ENCODE measurements around the gene PSMF1. TPM values are rescaled to one million over a fixed set of nuclear protein-coding genes. Genes with fewer than 3 reads are reported as not detected.
"Not testable (repeated sequence)": the region's sequence is repeated elsewhere in the genome, so short reads cannot be mapped to it uniquely, and the experiment has no call there.

PSMF1 gene
- total RNA-seq, 1 donor, result 71.9 TPM

DNA sequence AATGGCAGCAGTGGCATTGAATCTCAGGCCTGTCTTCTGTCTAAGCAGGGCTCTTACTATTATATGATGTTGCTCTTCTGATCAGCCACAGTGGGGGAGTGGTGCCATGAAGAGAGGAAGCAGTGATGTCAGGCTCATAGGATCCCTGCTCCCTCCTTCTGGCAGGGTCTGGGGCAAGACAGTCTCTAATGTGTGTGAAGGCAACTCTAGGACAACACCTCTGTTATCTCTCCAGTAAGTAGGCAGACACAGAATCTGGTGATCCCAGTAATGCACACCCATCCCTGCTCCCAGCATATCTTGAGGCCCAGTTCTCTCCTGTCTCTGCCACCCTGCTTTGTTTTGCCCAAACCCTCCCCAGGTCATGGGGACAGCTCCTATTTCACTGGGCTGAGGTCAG lies 93.6 kb downstream of the PSMF1 start:
- DNase-seq (ENCODE audit: low read depth in 2 of 3, low spot score in 2 of 3), result no peak

DNA sequence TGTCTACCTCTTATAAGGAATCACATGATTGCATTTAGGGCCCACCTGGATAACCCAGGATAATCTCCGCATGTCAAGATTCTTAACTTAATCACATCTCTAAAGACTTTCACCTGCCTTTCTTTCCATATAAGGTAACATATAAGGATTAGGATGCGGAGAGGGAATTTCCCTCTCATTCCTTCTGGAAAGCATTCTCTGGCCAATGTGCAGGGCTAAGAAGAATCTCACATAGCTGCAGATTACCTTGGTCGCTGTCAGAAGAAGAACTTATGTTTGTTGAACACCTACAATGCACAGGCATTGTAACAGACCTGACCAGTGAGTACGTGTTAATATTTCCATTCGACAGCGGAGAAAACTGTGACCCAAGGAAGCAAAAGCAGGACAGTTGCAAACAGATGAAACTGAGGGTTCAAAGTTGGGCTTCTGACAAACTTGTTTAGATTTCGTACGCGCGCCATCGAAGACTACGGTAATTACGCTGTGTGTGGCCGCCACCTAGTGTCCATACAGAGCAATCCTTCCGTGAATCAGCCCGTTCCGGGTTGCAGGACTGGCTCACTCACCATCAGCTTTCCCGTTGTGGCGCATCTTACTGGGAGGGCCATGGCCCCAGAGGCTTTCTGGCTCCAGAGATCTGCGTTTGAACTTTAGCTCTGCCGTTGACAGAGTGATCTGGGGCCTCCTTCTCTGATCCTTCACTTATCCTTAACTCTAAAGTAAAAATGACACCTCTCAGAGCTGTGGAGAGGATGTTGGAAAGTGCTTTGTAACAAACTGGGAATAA lies 94.4 kb downstream of the PSMF1 start:
- peak in 2 of 3 donors; percentile 66 to 78 for DNase-seq (ENCODE audit: low read depth in 2 of 3, low spot score in 2 of 3)

DNA sequence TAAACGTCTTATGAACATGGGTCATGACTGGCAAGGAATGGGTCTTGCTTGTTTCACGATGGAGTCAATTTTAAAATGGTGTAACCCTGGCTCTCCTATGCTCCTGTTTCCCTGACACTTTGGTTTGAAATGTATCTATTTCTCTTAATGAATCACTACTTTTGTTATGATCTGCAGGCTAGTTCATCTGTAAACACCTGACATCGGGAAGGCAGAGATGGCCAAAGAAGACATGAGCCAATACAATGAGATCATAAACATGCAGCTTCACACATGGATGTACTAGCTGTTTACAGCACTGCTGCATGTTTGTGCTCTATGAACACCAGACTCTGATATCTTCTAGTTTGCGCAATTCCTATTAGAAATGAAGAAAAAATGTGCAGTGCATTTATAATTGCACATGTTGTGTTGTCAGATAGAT lies 96.4 kb downstream of the PSMF1 start:
- DNase-seq (ENCODE audit: low read depth in 2 of 3, low spot score in 2 of 3), result no peak

DNA sequence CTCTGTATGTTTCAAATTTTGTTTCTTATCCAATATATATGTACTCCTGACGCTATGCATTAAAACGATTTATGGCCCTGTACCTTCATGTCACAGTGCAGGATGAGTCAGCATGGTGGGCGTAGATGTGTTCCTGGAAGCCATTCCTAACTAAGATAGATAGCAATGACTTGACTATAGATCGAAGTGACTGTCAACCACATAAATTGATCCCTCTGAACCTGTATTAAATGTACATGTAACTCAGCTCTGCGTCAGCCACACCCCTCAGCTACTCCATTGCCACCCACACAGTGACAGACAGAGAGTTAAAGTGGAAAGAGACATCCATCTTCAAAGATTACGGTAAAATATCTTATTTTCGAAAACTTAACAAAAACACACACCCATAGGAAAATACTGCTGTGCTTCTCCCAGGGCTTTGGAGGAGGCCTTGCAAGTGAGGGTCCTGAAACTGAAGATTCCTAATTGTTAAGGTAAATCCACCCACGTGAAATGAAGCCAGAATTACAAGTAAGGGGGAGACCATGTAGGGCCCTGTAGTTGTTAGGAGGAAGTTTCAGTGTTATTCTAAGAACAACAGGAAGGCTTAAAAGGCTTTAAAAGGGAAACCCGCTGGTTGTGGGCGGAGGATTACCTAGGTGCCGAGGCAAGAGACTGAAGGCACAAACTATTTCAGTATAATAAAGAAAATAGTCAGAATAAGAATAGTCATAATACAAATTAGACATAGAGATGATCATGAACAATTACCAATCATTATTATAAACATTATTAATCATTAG lies 97.2 kb downstream of the PSMF1 start:
- DNase-seq (ENCODE audit: low read depth in 2 of 3, low spot score in 2 of 3), result no peak

DNA sequence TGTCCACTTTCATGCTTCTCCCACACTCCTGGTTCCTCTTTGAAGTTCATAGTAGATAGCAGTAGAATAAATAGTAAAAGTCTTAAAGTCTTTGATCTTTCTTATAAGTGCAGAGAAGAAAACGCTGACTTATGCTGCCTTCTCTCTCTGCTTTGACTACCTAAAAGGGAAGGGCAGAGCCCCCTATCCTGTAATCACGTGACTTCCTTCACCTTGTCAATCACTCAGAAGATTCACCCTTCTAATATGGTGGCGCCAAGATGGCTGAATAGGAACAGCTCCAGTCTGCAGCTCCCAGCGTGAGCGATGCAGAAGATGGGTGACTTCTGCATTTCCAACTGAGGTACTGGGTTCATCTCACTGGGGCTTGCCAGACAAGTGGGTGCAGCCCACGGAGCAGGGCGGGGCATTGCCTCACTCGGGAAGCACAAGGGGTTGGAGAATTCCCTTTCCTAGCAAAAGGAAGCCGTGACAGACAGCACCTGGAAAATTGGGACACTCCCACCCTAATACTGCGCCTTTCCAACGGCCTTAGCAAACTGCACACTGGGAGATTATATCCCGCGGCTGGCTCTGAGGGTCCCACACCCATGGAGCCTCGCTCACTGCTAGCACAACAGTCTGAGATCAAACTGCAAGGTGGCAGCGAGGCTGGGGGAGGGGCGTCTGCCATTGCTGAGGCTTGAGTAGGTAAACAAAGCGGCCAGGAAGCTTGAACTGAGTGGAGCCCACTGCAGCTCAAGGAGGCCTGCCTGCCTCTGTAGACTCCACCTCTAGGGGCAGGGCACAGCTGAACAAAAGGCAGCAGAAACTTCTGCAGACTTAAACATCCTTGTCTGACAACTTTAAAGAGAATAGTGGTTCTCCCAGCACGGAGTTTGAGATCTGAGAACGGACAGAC lies 98.4 kb downstream of the PSMF1 start:
- not testable (repeated sequence) for DNase-seq (ENCODE audit: low read depth in 2 of 3, low spot score in 2 of 3)

Other genes with a start within 250 kb of the PSMF1 start
- gene ANGPT4, start 202.3 kb upstream of the PSMF1 start, total RNA-seq, result not detected
- gene RSPO4, start 116.3 kb upstream of the PSMF1 start, total RNA-seq, result not detected
- gene TMEM74B, start 66.4 kb downstream of the PSMF1 start, total RNA-seq, result 0.27 TPM
- under 0.01 TPM for gene C20orf202, start 84.9 kb downstream of the PSMF1 start, total RNA-seq
- gene RAD21L1, start 107.4 kb downstream of the PSMF1 start, total RNA-seq, result not detected
- gene SNPH, start 147.7 kb downstream of the PSMF1 start, total RNA-seq, result 1.3 TPM
- 0.81 TPM for gene SDCBP2, start 210.5 kb downstream of the PSMF1 start, total RNA-seq